Caco-2 (cell line): ENCODE data around the gene DDX25. TPM values are rescaled to one million over a fixed set of nuclear protein-coding genes. Genes with fewer than 3 reads are reported as not detected.

Experiments used
- BruUV-seq: library from RNA; stranded (reverse); fragments of 400-500 nt; replicated peaks from 2 replicates; lab custom pipeline; 2021; lab: Mats Ljungman, UMichigan
- CTCF ChIA-PET: fragments of 300-600 bp; sonication (Branson Sonifier 250); formaldehyde crosslinking; loops from one replicate; lab custom pipeline; 2022; ENCODE audit warnings: antibody characterized with exemption; lab: Charles Lee
- POLR2A ChIA-PET: fragments of 300-600 bp; sonication (Branson Sonifier 250); formaldehyde crosslinking; loops from one replicate; lab custom pipeline; 2022; ENCODE audit warnings: antibody characterized with exemption; lab: Charles Lee
- DNase-seq, 2 experiments: peaks; one replicate each; pipeline versions ENCODE4 v3.0.0 to v3.0.0-alpha.2; 2020 to 2022
- H3K27me3 ChIP-seq: replicated peaks from 2 replicates; pipeline ENCODE4 v1.6.0; 2011; ENCODE audit warnings: low read length; ENCODE audit not compliant: control insufficient read depth, insufficient read depth
- H3K36me3 ChIP-seq: 2 replicates; pipeline ENCODE4 v1.5.1; 2011; ENCODE audit warnings: low read length; ENCODE audit not compliant: control insufficient read depth, insufficient read depth
- H3K4me1 ChIP-seq: fragments of 250-450 bp; sonication (Bioruptor Pico); 2 replicates; pipeline ENCODE4 v1.5.1; 2020; ENCODE audit warnings: mild to moderate bottlenecking
- H3K4me3 ChIP-seq: 2 replicates; pipeline ENCODE4 v1.5.1; 2011; ENCODE audit warnings: low read depth, mild to moderate bottlenecking, control low read depth, low read length
- H3K9me3 ChIP-seq: fragments of 250-450 bp; sonication (Bioruptor Pico); 2 replicates; pipeline ENCODE4 v1.5.1; 2020; ENCODE audit warnings: mild to moderate bottlenecking, moderate library complexity
- H3K27ac Mint-ChIP-seq: one replicate; pipeline ENCODE4 v1.8.0; 2022; ENCODE audit warnings: mixed read lengths; ENCODE audit not compliant: unreplicated experiment
- H3K27me3 Mint-ChIP-seq: one replicate; pipeline ENCODE4 v1.8.0; 2022; ENCODE audit warnings: mixed read lengths; ENCODE audit not compliant: insufficient read depth, unreplicated experiment
- H3K36me3 Mint-ChIP-seq: one replicate; pipeline ENCODE4 v1.8.0; 2022; ENCODE audit warnings: mild to moderate bottlenecking, mixed read lengths; ENCODE audit not compliant: insufficient read depth, unreplicated experiment
- H3K4me1 Mint-ChIP-seq: one replicate; pipeline ENCODE4 v1.8.0; 2022; ENCODE audit warnings: low read depth, mixed read lengths; ENCODE audit not compliant: unreplicated experiment
- H3K4me3 Mint-ChIP-seq: one replicate; pipeline ENCODE4 v1.8.0; 2022; ENCODE audit warnings: mild to moderate bottlenecking, moderate library complexity, mixed read lengths; ENCODE audit not compliant: unreplicated experiment
- H3K9me3 Mint-ChIP-seq: one replicate; pipeline ENCODE4 v1.8.0; 2022; ENCODE audit warnings: mixed read lengths; ENCODE audit not compliant: unreplicated experiment
- intact Hi-C: fragments of 100-400 bp; cut with micrococcal nuclease; formaldehyde crosslinking; loops from one replicate; pipeline ENCODE4 v1.10.0; 2022; ENCODE audit not compliant: unreplicated experiment
- total RNA-seq: library from RNA; stranded (reverse); gene quantifications from 2 replicates; pipeline ENCODE4 v1.2.3, GENCODE V29; 2022
- TF ChIP-seq, protein P1 (sequence below), 2 experiments: fragments of 200-600 bp in 1 of 2; IDR thresholded peaks; 1 replicate in 1 of 2; 2 replicates in 1 of 2; pipeline versions ENCODE4 v1.5.1 to v1.8.0; 2011 to 2022; ENCODE audit warnings: antibody characterized with exemption in 1 of 2, control low read depth in 1 of 2, inconsistent platforms in 1 of 2, low read depth in 1 of 2, low read length in 1 of 2, mild to moderate bottlenecking in 1 of 2, moderate library complexity in 1 of 2; ENCODE audit not compliant: insufficient read depth in 1 of 2, severe bottlenecking in 1 of 2, unreplicated experiment in 1 of 2

Gene DDX25
- total RNA-seq, 1 experiment from 2014 or later = not detected

DNA sequence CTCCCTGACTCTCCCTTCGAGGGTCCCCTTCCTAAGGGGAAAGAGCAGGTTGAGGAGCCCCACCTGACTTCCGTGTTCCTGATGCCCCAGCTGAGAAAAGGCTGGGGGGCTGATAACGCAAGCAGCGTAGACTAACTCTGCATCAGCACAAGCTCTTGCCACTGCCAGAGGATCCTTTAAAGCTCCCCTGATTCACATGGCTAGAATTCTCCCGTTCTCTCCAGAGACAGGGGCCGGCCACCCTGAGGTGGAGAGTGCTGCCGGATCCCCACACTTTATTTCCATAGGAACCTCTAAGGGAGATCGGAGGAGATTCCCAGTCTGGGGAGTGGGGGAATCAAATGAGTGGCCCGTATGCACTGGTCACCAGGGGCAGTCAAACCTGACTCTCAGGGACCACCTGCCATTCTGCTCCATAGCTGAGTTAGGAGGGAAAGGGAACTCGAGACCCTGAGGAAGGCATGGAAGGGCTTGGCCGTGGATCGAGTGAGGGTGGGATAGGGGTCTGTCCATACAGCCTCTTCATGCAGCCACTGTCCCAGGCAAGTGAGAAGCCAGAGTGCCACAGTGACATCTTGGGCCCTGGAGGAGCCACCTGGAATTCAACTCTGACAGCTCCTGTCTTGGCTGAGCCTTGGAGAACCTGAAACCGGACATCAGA is 40.2 kb downstream of the DDX25 start:
- DNase-seq = no peak
- intact Hi-C loops = no loop called here
- Mint-ChIP-seq H3K27ac (no peak overlapping the region), H3K36me3 (no peaks in the 10 kb centered on the region), H3K27me3 (peaks cover 6% of the 10 kb centered on the region), H3K4me3 (no peak overlapping the region), H3K9me3 (no peaks in the 10 kb centered on the region), H3K4me1 (peaks cover 5% of the 10 kb centered on the region)
- H3K4me3 ChIP-seq = no peak overlapping the region
- H3K36me3 ChIP-seq = no peaks in the 10 kb centered on the region
- ChIA-PET CTCF (interaction anchor here (1.1 to 2.5 kb wide), 2 partner anchors 117 to 249 kb away, joined by 4 to 11 read pairs; no protein-coding TSS in a partner anchor), POLR2A (no interaction called here)
- 0 out of 2 replicates have a peak, but pooled peaks cover 1% of the 10 kb centered on the region for H3K27me3 ChIP-seq
- no peaks in the 10 kb centered on the region for H3K9me3 ChIP-seq
- TF ChIP-seq, protein P1, sequence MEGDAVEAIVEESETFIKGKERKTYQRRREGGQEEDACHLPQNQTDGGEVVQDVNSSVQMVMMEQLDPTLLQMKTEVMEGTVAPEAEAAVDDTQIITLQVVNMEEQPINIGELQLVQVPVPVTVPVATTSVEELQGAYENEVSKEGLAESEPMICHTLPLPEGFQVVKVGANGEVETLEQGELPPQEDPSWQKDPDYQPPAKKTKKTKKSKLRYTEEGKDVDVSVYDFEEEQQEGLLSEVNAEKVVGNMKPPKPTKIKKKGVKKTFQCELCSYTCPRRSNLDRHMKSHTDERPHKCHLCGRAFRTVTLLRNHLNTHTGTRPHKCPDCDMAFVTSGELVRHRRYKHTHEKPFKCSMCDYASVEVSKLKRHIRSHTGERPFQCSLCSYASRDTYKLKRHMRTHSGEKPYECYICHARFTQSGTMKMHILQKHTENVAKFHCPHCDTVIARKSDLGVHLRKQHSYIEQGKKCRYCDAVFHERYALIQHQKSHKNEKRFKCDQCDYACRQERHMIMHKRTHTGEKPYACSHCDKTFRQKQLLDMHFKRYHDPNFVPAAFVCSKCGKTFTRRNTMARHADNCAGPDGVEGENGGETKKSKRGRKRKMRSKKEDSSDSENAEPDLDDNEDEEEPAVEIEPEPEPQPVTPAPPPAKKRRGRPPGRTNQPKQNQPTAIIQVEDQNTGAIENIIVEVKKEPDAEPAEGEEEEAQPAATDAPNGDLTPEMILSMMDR (IDR thresholded peaks at IDR 0.05; ENCODE audit: insufficient read depth in 1 of 2, low read depth in 1 of 2, low read length in 1 of 2, severe bottlenecking in 1 of 2, unreplicated experiment in 1 of 2) = no peak
- BruUV-seq = no TSS peak
- no peaks in the 10 kb centered on the region for H3K4me1 ChIP-seq

DNA sequence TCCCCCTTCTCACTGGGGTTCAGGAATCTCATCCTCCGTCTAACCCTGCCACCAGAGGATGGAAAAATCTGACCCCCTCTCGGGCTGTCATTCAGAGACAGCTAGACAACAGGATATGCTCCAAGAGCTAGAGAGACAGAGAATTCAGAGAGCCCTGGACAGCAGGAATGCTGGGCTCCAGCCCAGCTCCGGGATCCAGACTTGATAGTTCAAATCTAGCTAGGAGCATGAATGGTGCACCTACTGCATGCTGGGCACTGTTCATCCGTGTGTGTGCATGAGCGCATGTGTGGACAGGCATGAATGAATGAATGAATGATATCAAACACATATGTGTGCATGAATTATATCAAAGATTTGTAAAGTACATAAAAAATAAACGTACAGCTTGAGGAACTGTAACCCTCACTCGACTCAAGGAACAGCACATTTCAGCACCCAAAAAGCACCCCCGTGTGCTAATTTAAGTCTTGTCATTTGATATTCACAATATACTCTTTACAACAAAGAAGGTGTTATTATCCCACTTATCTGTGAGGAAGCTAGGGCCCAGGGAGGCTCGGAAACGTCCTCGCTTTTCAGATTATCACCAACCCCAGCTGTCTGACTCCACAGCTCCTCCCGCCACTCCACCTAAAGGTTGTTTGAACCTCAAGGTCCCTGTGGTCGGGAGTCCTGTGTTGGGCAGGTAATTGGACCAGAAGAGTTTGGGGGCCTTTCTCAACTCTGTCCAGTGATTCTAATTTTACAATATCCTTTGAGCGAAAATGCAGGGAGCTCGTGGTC is 40.9 kb downstream of the DDX25 start:
- no peaks in the 10 kb centered on the region for H3K36me3 ChIP-seq
- ChIA-PET POLR2A (no interaction called here), CTCF (interaction anchor here (1.1 to 2.5 kb wide), 2 partner anchors 116 to 249 kb away, joined by 4 to 11 read pairs; no protein-coding TSS in a partner anchor)
- no peaks in the 10 kb centered on the region for H3K9me3 ChIP-seq
- H3K4me3 ChIP-seq = no peak overlapping the region
- no peak for DNase-seq
- H3K4me1 ChIP-seq = no peaks in the 10 kb centered on the region
- H3K27me3 ChIP-seq = 0 out of 2 replicates have a peak, but pooled peaks cover 1% of the 10 kb centered on the region
- TF ChIP-seq, protein P1 (IDR thresholded peaks at IDR 0.05; ENCODE audit: insufficient read depth in 1 of 2, low read depth in 1 of 2, low read length in 1 of 2, severe bottlenecking in 1 of 2, unreplicated experiment in 1 of 2) = no peak
- no peak overlapping the region for H3K27ac Mint-ChIP-seq
- H3K9me3 Mint-ChIP-seq = no peaks in the 10 kb centered on the region
- intact Hi-C loops = no loop called here
- no peaks in the 10 kb centered on the region for H3K36me3 Mint-ChIP-seq
- H3K4me1 Mint-ChIP-seq = peaks cover 5% of the 10 kb centered on the region
- peaks cover 6% of the 10 kb centered on the region for H3K27me3 Mint-ChIP-seq
- no peak overlapping the region for H3K4me3 Mint-ChIP-seq
- BruUV-seq = no TSS peak

DNA sequence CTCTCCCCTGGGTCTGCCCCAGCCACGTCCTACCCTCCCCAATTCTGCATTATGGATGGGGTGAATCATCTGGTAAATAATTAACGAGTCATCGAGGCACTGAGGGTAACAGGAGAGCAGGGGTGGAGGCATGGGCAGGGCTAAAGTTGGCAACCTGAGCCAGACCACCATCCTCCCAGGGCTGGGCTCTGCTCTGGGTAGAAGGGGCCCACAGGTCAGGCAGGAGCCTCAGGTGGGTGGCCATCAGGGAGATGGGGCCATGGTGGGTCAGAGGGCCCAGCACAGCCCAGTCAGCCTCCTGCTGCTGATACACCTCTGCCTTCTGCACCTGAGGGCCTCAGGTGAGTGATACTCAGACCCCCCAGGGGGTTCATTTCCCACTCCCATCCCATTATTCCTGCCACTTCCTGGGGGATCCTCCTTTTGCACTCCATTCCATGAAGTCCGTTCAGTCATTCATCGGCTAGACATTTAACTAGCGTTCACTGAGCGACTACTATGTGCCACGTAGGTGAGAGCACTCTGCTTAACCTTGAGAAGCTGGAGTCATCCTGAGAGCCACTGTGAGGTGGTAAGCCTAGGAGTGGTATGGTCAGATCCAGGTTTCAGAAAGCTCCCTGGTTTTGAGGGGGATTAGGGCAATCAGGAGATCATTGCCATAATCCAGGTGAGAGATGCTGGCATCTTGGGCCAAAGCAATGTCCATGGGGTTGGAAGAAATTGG is 41.7 kb downstream of the DDX25 start, which contains the start of gene VSIG10L2:
TSS of gene VSIG10L2 (plus strand) at position 248 of the 724 bp plus-strand sequence. CDS start at position 260, 12 bp downstream.
- BruUV-seq = no TSS peak
- Mint-ChIP-seq H3K4me3 (no peak within 1 kb of the TSS), H3K36me3 (no peaks in the 10 kb centered on the region), H3K4me1 (peaks cover 5% of the 10 kb centered on the region), H3K27ac (no peak within 1 kb of the TSS), H3K9me3 (no peaks in the 10 kb centered on the region), H3K27me3 (peaks cover 6% of the 10 kb centered on the region)
- H3K4me3 ChIP-seq = no peak within 1 kb of the TSS
- intact Hi-C loops = no loop called here
- no peaks in the 10 kb centered on the region for H3K9me3 ChIP-seq
- TF ChIP-seq, protein P1 (IDR thresholded peaks at IDR 0.05; ENCODE audit: insufficient read depth in 1 of 2, low read depth in 1 of 2, low read length in 1 of 2, severe bottlenecking in 1 of 2, unreplicated experiment in 1 of 2) = no peak
- no peaks in the 10 kb centered on the region for H3K36me3 ChIP-seq
- ChIA-PET CTCF (interaction anchor here (1.1 to 2.5 kb wide), 2 partner anchors 116 to 248 kb away, joined by 4 to 11 read pairs; no protein-coding TSS in a partner anchor), POLR2A (no interaction called here)
- 0 out of 2 replicates have a peak, but pooled peaks cover 1% of the 10 kb centered on the region for H3K27me3 ChIP-seq
- DNase-seq = no peak
- no peaks in the 10 kb centered on the region for H3K4me1 ChIP-seq
